ENCODE data around the gene STOML1. TPM values are rescaled to one million over a fixed set of nuclear protein-coding genes. Genes with fewer than 3 reads are reported as not detected.
"Not testable (repeated sequence)": the region's sequence is repeated elsewhere in the genome, so short reads cannot be mapped to it uniquely, and the experiment has no call there.

The STOML1 gene
- polyA plus RNA-seq, 6 donors from 2014 or later: 8.6 to 18.4 (median 9.9) TPM

DNA sequence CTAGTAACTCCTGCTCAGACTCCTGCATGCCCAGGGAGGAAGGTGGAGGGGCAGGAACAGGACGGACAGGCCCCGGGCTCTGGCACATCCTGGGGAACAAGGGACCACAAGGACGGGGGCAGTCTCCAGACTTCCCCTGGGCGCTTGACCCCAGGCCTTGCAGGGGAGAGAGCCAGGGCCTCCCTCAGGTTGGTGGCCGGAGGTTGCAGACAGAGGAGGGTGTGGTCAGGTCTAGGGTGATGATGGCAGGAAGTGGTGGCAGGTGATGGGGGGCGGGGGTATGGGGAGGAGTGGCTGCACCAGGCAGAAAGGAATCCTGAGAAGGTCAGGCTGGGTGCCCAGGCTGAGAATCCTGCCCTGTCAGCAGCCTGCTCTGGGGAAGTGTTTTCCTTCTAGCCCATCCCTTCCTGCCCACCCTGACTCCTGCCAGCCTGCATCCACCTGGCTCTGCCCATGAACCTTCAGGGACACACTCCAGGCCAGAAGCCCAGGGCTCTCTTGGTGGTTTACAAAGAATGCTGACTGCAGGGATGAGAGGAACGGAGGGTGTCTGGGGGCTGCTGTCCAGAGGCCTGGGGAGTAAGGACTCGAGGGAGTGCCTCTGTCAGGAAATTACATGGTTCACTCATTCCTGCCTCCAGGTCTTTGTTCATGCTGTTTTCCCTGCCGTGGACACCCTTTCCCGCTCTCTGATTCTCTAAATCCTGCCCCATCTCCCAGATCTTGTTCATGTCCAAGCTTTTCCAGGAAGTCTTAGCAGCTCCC is 50.0 kb downstream of the STOML1 start:
- no peak overlapping the region for H3K27ac Mint-ChIP-seq
- H3K9me3 Mint-ChIP-seq: no peaks in the 10 kb centered on the region
- no peak for ATAC-seq (ENCODE audit: low read depth in 2 of 2)
- no peak overlapping the region for H3K4me3 Mint-ChIP-seq
- H3K4me1 Mint-ChIP-seq: peaks cover 0 to 13% (median 11%) of the 10 kb centered on the region in 3 donors
- H3K27me3 Mint-ChIP-seq: peaks cover 0 to 8% (median under 1%) of the 10 kb centered on the region in 3 donors
- DNase-seq: no peak
- H3K36me3 Mint-ChIP-seq: no peaks in the 10 kb centered on the region

DNA sequence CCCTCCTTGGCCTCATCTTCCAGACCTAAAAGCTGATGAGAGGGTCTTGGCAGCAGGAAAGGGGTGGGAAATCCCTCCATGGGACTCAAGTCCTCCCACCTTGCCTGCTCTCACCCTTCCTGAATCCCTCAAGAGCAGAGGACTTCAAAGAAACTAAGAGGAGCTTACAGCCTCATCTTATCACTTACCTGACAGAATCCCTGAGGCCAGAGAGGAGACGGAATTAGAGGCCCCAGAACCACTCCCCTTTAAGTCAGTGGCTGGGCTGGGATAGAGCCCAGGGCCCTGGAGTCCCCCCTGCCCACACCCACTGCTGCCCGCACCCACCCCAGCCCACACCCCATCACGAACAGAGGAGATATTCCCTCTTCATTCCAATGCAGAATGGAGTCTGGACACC is 50.6 kb downstream of the STOML1 start:
- Mint-ChIP-seq H3K36me3 (no peaks in the 10 kb centered on the region), H3K4me1 (peaks cover 0 to 11% (median 11%) of the 10 kb centered on the region in 3 donors), H3K27me3 (peaks cover 5 to 13% (median 7%) of the 10 kb centered on the region in 3 donors), H3K27ac (no peak overlapping the region), H3K9me3 (no peaks in the 10 kb centered on the region), H3K4me3 (no peak overlapping the region)
- DNase-seq (no peak), ATAC-seq (ENCODE audit: low read depth in 2 of 2) (no peak)

DNA sequence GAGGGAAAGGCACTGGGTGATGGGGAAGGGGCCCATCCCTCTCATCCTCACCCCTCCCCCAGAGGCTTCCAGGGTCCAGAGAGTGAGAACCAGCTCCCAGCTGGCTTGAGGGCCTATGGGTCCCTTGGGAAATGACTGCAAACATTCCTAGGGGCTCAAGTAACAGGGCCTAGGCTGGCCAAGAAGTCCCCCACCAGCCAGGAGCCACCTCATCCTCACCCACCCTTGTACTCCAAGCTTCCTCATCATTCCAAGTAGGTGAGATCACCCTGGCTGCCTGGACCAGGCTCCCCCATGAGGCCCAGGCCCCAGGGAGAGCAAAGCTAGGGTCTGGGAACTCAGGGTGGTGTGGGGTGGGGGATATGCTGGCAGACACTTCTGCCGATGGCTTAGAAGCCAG is 51.1 kb downstream of the STOML1 start:
- DNase-seq (no peak), ATAC-seq (ENCODE audit: low read depth in 2 of 2) (no peak)
- no peaks in the 10 kb centered on the region for H3K36me3 Mint-ChIP-seq
- no peak overlapping the region for H3K4me3 Mint-ChIP-seq
- H3K4me1 Mint-ChIP-seq: peaks cover 0 to 9% (median 8%) of the 10 kb centered on the region in 3 donors
- H3K27ac Mint-ChIP-seq: no peak overlapping the region
- H3K27me3 Mint-ChIP-seq: peaks cover 7 to 15% (median 8%) of the 10 kb centered on the region in 3 donors
- H3K9me3 Mint-ChIP-seq: no peaks in the 10 kb centered on the region

DNA sequence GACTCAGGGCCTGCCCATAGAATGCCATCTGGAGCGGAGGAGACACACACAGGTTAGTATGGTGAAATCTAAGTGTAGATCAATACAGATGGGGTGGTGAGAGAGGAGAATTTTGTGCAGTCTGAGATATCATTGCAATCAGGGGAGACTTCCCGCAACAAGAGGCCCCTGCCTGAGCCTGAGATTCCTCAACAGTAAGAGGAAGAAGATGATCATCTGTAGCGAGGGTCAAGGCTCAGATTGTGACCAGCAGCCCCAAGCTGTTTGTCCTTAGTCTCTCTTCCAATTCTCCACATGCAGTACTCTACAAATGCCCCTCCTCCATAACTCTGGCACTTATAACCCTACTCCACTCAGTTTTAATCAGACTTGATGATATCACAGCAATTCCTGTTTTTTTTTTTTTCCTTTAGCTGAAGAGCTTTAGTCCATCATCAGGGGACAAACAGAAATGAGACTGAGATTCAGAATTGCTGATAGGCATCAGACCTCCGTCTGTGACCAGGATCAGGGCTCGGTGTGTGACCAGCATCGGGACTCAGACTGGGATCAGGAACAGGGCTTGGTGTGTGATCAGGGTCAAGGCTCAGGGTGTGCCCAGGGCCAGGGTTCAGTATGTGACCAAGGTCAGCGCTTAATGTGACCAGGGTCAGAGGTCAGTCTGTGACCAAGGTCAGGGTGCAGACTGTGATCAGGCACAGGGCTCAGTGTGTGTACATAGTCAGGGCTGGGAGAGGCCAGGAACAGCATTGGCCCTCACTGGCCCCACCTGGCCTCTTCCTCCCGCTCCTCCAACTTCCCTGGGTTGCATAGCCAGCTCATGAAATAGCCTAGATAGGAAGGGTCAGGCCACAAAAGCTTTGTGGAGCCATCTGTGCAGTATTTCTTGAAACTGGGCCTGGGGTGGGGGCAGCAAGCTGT is 51.8 kb downstream of the STOML1 start:
- Mint-ChIP-seq H3K27ac (no peak overlapping the region), H3K36me3 (no peaks in the 10 kb centered on the region), H3K4me1 (peaks cover 0 to 6% (median 5%) of the 10 kb centered on the region in 3 donors), H3K27me3 (peaks cover 7 to 18% (median 10%) of the 10 kb centered on the region in 3 donors), H3K4me3 (no peak overlapping the region), H3K9me3 (no peaks in the 10 kb centered on the region)
- ATAC-seq (ENCODE audit: low read depth in 2 of 2) (no peak), DNase-seq (no peak)

DNA sequence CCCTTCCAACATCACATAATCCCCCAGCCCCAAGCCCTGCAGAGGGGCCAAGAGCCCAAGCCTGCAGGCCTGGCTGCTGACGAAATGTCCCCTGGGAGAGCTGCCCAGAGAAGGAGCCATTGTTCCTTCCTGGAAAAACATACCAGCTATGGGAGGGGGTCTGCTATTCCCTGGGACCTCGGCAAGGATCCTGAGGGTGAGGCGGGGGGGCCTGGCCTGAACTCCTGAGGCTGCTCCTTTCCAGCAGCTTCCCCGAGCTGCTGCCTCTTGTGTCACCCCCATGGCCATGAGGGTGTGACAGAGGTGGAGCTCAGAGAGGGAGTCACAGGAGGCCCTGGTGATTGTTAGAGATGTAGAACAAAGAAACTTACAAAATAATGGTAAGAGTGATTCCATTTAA is 53.0 kb downstream of the STOML1 start:
- DNase-seq (no peak), ATAC-seq (ENCODE audit: low read depth in 2 of 2) (no peak)
- no peaks in the 10 kb centered on the region for H3K9me3 Mint-ChIP-seq
- no peak overlapping the region for H3K27ac Mint-ChIP-seq
- peaks cover 0 to 6% (median 5%) of the 10 kb centered on the region in 3 donors for H3K4me1 Mint-ChIP-seq
- H3K36me3 Mint-ChIP-seq: no peaks in the 10 kb centered on the region
- peaks cover 7 to 27% (median 17%) of the 10 kb centered on the region in 3 donors for H3K27me3 Mint-ChIP-seq
- H3K4me3 Mint-ChIP-seq: no peak overlapping the region

DNA sequence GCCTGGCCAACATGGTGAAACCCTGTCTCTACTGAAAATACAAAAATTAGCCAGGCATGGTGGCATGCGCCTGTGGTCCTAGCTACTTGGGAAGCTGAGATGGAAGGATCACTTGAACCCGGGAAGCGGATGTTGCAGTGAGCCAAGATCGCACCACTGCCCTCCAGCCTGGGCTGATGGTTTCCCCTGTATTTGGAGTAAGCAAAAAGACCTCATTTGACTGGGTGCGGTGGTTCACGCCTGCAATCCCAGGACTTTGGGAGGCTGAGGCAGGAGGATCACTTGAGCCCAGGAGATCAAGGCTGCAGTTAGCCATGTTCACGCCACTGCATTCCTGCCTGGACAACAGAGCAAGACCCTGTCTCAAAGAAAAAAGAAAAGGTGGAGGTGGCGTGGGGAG is 53.6 kb downstream of the STOML1 start:
- H3K9me3 Mint-ChIP-seq; H3K4me1 Mint-ChIP-seq; H3K27ac Mint-ChIP-seq; H3K4me3 Mint-ChIP-seq; H3K36me3 Mint-ChIP-seq; ATAC-seq (ENCODE audit: low read depth in 2 of 2); DNase-seq: not testable (repeated sequence)
- peaks cover 7 to 30% (median 21%) of the 10 kb centered on the region in 3 donors for H3K27me3 Mint-ChIP-seq

DNA sequence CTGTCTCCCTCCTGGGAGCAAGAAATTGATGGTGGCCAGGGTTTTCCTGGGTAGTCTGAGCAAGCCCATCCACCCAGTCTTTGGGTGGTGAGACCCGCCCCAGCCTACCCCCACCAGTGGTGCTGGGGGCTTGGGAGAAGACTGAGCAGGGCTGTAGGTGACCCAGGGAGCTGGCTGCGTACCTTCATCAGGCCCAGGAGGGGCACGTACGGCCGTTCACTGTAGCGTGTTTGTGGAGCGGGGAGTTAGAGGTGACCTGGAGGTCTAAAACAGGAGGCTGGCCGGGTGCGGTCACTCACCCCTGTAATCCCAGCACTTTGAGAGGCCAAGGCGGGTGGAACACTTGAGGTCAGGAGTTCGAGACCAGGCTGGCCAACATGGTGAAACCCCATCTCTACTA is 54.4 kb downstream of the STOML1 start:
- ATAC-seq (ENCODE audit: low read depth in 2 of 2) (no peak), DNase-seq (no peak)
- Mint-ChIP-seq H3K4me1 (peaks cover 0 to 6% (median 5%) of the 10 kb centered on the region in 3 donors), H3K9me3 (no peaks in the 10 kb centered on the region), H3K36me3 (no peaks in the 10 kb centered on the region), H3K4me3 (no peak overlapping the region), H3K27me3 (peaks cover 7 to 34% (median 22%) of the 10 kb centered on the region in 3 donors), H3K27ac (no peak overlapping the region)

DNA sequence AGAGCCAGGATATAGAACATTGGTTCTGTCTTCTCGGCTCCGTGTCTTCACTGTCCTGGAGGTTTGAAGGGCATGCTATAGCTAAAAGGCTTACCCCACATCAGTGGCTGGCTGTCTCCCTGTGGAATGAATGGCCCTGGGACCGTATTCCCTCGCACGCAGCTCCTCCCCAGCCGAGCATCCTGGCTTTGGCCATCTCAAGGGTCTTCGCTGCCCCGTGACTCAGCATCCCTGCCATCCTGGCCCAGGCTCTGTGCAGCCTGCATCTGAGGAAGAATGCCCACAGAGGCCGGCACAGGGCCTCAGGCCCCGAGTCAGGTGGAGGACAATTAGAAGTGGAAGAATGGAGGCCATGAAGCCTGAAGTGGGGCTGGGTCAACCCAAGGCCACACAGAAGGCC is 54.8 kb downstream of the STOML1 start:
- no peak for ATAC-seq (ENCODE audit: low read depth in 2 of 2)
- Mint-ChIP-seq H3K4me3 (no peak overlapping the region), H3K9me3 (no peaks in the 10 kb centered on the region), H3K4me1 (peaks cover 0 to 5% (median 4%) of the 10 kb centered on the region in 3 donors), H3K36me3 (no peaks in the 10 kb centered on the region), H3K27me3 (peaks cover 7 to 29% (median 22%) of the 10 kb centered on the region in 3 donors), H3K27ac (no peak overlapping the region)
- no peak for DNase-seq

DNA sequence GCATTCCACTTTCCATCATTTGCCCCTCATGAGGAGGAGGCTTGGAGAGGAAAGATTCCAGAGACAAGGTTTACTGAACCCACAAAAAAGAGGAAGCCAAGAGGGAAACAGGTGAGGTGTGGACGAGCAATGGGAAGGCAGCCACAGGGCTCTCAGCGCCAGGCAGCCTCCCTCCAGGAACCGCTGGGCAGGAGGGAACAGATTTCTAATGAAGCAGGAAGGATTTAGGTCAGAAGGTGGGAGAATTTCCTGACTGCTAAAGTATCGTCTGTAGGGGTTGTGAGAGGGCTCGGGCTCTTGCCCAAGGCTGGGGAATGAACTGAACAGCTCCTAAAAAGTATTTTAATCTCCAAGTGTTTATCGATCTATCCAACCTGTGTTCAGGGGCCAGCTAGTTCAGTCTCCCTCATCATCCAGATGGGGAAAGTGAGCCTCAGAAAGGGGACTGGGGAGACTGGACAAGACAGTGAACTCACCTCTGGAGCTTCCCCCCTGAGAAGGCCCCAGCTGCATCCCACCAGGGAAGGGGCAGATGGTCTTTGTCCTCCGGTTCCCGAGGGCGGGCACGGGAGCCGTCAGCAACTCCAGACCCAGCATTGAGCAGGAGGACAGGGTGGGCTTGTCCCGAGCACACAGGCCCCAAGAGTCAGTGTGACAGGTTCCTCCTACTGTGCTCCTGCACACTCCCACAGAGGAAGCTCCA is 55.4 kb downstream of the STOML1 start:
- H3K27ac Mint-ChIP-seq: no peak overlapping the region

DNA sequence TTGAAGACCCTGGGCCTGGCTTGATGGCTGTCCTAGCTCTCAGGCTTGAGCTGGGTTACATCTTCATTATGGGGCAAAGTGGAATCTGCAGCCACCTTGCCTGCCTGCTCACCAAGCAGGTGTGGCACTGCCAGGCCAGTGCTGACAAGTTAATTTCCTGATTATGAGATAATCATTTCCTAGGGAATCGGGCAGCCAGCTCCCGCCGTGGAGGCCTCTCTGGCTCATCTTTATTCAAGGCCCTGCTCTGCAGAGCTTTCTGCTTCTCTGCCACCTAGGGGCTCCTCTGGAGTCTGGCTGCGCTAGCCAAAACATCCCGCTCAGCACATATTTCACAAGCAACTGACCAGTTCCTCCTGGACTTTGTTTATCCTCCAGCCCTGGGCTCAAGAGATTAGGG is 55.9 kb downstream of the STOML1 start:
- Mint-ChIP-seq H3K27ac (no peak overlapping the region), H3K27me3 (peaks cover 12 to 37% (median 30%) of the 10 kb centered on the region in 3 donors), H3K4me1 (peaks cover 0 to 6% (median 6%) of the 10 kb centered on the region in 3 donors), H3K36me3 (no peaks in the 10 kb centered on the region), H3K4me3 (no peak overlapping the region), H3K9me3 (no peaks in the 10 kb centered on the region)
- ATAC-seq (ENCODE audit: low read depth in 2 of 2) (no peak), DNase-seq (no peak)

More for the DNA sequence above, 55.4 kb downstream of the STOML1 start:
- H3K9me3 Mint-ChIP-seq: no peaks in the 10 kb centered on the region
- DNase-seq (no peak), ATAC-seq (ENCODE audit: low read depth in 2 of 2) (no peak)
- H3K4me1 Mint-ChIP-seq: peaks cover 0 to 3% (median 1%) of the 10 kb centered on the region in 3 donors
- peaks cover 7 to 32% (median 24%) of the 10 kb centered on the region in 3 donors for H3K27me3 Mint-ChIP-seq
- H3K36me3 Mint-ChIP-seq: no peaks in the 10 kb centered on the region
- H3K4me3 Mint-ChIP-seq: no peak overlapping the region

DNA sequence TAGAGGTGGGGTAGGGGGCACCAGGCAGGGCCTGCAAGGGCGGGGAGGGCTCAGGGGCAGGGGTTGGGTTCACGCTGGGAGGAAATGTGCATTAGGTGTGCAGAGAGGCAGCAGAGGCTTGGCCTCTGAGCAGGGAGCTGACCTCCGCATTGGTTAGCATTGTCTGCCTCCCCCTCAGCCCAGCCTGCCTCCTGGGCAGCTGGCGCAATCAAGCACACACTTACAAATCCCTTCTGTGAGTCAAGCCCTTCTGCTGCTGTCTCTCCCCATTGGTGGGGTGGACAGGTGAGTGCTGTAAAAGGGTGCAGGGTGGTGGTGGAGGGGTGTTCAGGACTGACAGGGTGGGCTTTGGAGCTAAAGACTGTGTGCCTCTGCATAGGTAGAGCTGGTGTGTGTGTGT is 56.5 kb downstream of the STOML1 start:
- H3K27ac Mint-ChIP-seq: peak overlapping the region in 2 of 6 donors; percentile 8 to 60
- no peak for ATAC-seq (ENCODE audit: low read depth in 2 of 2)
- no peaks in the 10 kb centered on the region for H3K9me3 Mint-ChIP-seq
- H3K4me3 Mint-ChIP-seq: no peak overlapping the region
- H3K27me3 Mint-ChIP-seq: peaks cover 14 to 44% (median 36%) of the 10 kb centered on the region in 3 donors
- H3K36me3 Mint-ChIP-seq: no peaks in the 10 kb centered on the region
- DNase-seq: no peak
- peaks cover 0 to 9% (median 8%) of the 10 kb centered on the region in 3 donors for H3K4me1 Mint-ChIP-seq

DNA sequence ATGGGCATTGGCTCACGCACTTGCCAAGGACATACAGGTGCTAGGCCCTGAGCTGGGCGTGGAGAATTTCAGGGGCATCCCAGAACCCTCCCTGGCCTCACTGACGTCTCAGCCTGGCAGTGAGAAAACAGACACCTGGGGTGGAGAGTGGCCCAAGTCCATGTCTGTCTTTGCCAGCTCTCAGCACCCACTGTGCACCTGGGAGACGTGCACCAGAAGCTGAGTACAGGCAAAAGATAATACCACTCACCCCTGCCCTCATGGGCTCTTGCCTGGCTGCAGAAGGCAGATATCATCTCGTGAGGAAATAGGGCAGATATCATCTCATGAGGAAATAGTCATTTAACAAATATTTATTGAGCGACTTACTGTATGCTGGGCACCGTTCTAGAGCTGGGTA is 57.8 kb downstream of the STOML1 start:
- Mint-ChIP-seq H3K27me3 (peaks cover 17 to 53% (median 46%) of the 10 kb centered on the region in 3 donors), H3K4me1 (peaks cover 0 to 9% (median 8%) of the 10 kb centered on the region in 3 donors), H3K4me3 (no peak overlapping the region), H3K27ac (no peak overlapping the region), H3K36me3 (no peaks in the 10 kb centered on the region), H3K9me3 (no peaks in the 10 kb centered on the region)
- DNase-seq (no peak), ATAC-seq (ENCODE audit: low read depth in 2 of 2) (no peak)
